Measurements from ENCODE around the gene EXOSC7.

GRCh38 chr3:44965165-44965564, 10.9 kb upstream of the EXOSC7 start:
- TF ChIP-seq, protein P1, sequence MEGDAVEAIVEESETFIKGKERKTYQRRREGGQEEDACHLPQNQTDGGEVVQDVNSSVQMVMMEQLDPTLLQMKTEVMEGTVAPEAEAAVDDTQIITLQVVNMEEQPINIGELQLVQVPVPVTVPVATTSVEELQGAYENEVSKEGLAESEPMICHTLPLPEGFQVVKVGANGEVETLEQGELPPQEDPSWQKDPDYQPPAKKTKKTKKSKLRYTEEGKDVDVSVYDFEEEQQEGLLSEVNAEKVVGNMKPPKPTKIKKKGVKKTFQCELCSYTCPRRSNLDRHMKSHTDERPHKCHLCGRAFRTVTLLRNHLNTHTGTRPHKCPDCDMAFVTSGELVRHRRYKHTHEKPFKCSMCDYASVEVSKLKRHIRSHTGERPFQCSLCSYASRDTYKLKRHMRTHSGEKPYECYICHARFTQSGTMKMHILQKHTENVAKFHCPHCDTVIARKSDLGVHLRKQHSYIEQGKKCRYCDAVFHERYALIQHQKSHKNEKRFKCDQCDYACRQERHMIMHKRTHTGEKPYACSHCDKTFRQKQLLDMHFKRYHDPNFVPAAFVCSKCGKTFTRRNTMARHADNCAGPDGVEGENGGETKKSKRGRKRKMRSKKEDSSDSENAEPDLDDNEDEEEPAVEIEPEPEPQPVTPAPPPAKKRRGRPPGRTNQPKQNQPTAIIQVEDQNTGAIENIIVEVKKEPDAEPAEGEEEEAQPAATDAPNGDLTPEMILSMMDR (IDR thresholded peaks at IDR 0.05), result no peak
- TF ChIP-seq POLR2A (IDR thresholded peaks at IDR 0.05), result no peak

All from thyroid gland (tissue), 4 donors.